Activated CD8-positive, alpha-beta memory T cell treated with anti-CD3 and anti-CD28 coated beads, Interleukin-2, amount 50 U/mL, for 1 hour (primary cell): Measurements from ENCODE around the gene ZFYVE28.
"Not testable (repeated sequence)": the region's sequence is repeated elsewhere in the genome, so short reads cannot be mapped to it uniquely, and the experiment has no call there.

Source experiments
- DNase-seq: peaks from one replicate; pipeline ENCODE4 v3.0.0-alpha.2; 2020; ENCODE audit errors: extremely low read depth

ZFYVE28 gene

GRCh38 chr4:2289955-2290333 lies 128.5 kb downstream of the ZFYVE28 start:
- DNase-seq, result no peak

GRCh38 chr4:2289311-2289954 lies 129.0 kb downstream of the ZFYVE28 start:
- DNase-seq, result no peak

DNA sequence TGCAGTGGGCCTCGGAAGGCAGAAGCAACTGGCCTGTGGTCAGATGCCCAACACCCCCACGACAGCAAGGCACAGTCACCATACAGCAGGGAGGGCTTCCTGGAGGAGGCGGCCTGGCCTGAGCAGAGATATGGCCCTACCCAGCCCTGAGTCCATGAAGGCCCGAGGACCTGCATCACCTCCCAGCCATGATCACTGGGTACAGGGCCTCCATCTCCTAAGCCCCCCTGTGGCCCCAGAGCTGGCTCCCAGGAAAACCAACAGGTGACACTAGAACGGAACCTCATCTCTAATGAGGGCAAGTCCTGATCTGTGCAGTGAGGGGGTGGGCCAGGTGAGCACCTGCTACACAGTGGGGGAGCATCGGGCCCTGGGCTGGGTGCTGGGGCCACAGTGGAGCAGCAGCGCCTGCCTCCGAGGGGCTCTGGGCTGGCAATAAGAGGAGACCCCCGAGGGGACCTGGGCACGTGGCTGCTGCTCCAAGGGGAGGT lies 130.3 kb downstream of the ZFYVE28 start:
- no peak for DNase-seq

- DNase-seq, result no peak
These were observed 130.9 kb downstream of the ZFYVE28 start for GRCh38 chr4:2287594-2287915.

DNA sequence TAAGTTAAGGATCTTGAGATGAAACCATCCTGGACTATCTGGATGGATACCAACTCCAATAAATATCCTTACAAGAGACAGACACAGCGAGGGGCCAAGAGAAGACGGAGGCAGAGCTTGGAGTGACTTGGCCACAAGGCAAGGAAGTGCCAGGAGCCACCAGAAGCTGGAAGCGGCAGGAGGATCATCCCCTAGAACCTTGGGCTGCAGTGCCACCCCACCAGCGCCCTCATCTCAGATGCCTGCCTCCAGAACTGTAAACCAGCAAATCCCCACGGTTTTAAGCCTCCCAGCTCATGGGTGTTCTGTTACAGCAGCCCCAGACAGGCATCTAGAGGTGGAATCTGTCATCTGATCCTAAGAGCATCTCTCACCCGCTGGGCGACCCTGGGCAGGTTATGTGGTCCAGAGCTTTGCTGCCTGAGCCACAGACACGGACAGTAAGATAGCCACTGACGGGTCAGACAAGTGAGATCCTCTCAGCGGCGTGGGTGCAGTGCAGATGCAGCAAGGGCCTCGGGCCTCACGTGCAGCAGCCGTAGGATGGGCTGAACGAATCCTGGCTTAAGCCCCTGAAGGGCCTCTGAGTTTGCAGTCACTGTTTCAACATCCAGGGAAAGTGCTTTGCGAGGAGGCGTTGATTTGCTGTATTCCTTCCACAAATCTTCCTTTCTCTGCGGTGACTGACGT lies 131.4 kb downstream of the ZFYVE28 start:
- DNase-seq, result no peak

DNA sequence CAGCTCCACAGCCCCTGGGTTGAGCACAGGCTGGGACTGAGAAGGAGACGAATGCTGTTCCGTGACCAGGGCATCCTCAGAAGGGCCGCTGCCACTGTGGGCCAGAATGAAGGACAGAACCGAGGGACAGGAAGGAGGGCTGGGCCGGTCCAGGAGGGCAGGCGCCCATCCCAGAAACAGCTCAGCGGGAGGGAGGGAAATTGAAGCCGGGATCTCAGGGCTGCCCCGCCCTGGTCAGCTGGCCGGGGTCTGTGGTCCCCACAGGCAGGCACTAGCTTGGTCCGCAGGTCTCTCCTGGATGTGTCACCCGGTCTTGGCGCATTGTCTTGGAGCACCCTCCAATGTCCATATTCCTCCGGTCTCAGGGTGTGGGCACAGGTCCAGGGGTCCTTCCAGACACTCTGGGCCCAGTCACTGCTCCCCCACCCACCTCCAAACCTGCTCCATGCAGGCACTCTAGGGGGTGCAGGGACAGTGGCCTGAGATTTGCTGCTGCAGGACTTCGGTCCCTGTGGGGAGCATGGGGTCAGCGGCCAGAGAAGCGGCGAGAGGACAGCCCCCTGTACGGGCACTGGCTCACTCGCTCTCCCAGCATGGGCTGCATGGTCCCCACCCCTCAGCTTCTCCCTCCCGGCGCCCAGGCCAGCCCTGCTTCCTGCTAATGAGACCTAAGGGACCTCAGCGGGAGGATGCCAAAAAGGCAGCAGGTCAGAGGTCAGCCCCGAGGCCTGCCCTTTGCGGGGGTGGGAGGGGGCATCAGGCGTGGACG lies 132.6 kb downstream of the ZFYVE28 start:
- no peak for DNase-seq

GRCh38 chr4:2284934-2285612 lies 133.4 kb downstream of the ZFYVE28 start:
- DNase-seq, result no peak

DNA sequence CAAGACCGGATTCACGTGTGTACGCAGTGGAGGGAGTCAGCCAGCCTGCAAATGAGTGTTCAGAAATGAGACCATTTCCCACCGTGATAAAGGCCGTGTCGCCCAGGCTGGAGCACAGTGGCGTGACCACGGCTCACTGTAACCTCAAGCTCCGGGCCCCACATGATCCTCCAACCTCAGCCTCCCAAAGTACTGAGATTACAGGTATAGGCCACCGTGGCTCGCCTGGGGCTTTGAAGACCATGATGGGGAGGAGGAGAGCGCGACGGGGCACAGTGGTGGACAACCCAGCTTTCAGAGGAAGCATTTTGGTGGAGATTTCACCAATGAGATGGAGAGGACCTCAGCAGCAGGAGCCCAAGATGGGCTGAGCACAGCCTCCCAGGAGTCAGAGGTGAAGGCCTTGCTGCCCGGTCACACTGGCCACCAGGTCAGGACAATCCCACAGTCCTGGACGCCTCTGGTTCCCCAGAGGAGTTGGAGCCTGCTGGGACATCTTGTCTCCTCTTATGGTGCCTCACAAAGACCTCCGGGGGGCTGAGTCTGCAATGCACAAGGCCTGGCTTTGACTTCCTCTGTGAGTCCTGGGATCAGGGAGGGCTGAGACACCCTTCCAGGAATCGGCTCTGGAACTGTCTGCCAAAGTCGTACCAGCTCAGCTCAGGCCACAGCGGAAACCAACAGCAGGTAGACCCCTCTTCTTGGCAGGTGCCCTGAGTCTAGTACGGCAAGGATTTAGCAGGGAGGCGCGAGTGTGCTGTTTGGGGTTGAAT lies 134.1 kb downstream of the ZFYVE28 start:
- no peak for DNase-seq

- no peak for DNase-seq
These were observed 135.2 kb downstream of the ZFYVE28 start for GRCh38 chr4:2283199-2283711.

DNA sequence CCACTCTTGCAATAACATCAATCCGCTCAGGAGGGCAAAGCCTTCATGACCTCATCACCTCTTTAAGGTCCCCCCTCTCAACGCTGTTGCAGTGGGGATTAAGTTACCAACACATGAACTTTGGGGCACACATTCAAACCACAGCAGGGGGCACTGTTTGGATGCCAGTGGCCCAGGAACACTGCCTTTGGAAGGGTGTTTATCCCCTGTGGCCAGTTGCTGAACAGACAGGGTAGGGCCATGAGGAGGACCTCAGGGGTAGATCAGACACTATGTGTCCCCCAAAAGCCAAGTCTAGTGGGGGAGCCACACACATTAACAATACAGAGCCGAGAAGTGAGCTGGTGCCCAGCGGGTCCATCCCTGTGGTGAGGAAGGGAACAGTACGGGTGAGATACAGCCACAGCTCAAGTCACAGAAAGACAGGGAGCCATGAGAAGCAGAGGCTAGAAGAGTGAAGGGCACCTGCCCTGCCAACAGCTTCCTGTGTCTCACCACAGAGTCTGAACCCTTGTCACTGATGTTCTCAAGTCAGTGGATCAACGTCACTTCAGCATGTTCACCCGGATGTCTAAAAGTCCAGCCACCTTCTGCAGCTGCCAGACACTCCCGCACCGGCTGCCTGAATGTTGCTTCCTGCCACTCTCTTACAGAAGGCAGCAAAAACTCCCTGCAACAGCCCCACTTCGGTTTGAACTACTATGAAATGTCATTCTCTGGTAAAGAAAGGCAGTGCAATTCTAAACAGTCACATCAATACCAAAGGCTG lies 136.7 kb downstream of the ZFYVE28 start:
- DNase-seq, result peak; percentile 90

GRCh38 chr4:2280531-2281300 lies 137.7 kb downstream of the ZFYVE28 start:
- DNase-seq, result no peak

DNA sequence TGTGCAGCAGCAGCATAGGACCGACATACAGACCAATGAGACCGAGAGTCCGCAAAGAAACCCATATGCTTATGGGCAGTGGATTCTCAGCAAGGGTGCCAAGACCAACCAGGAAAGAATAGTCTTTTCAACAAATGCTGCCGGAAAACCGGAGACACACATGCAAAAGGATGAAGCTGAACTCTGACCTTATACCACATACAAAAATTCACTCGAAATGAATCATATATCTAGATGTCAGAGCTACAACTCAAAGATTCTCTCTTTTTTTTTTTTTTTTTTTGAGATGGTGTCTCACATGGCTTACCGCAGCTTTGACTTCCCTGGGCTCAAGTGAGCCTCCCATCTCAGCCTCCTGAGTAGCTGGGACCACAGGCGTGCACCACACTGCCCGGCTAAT lies 140.5 kb downstream of the ZFYVE28 start:
- no peak for DNase-seq

- DNase-seq, result no peak
These were observed 141.7 kb downstream of the ZFYVE28 start for GRCh38 chr4:2276581-2277325.

DNA sequence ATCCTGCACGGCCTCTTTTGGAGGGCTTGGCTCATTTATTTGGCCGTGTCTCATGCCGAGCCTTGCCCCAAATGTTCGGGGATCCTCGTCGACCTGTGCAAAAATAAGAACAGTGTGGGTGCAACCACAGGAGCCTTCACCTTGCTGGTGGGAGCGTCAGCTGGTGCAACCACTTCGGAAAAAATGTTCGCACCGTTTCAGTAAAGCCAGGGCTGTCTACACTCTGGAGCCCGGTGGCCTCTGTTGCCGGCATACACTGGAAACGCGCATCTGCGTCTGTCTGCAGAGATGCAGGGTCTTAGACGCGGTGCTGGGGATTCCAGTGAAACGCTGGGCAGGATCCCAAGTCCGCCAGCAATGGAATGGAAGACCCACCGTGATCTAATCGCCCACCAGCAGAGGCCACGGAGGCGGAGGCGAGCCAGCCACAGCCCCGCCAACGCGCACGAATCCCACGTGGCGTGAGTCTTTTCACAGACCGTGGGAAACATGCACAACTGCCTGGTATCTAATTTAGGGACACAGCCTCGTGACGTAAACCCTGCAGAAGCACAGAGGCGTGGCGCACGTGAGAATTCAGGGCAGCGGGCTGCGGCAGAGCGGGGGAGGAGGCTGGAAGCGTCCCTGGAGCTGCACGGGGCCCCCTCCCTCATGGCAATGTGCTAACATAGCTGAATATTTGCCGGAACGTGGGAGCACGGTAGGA lies 142.7 kb downstream of the ZFYVE28 start:
- DNase-seq, result no peak

GRCh38 chr4:2275044-2275397 lies 143.4 kb downstream of the ZFYVE28 start:
- DNase-seq, result not testable (repeated sequence)

GRCh38 chr4:2274320-2275043 lies 144.0 kb downstream of the ZFYVE28 start:
- DNase-seq, result no peak

DNA sequence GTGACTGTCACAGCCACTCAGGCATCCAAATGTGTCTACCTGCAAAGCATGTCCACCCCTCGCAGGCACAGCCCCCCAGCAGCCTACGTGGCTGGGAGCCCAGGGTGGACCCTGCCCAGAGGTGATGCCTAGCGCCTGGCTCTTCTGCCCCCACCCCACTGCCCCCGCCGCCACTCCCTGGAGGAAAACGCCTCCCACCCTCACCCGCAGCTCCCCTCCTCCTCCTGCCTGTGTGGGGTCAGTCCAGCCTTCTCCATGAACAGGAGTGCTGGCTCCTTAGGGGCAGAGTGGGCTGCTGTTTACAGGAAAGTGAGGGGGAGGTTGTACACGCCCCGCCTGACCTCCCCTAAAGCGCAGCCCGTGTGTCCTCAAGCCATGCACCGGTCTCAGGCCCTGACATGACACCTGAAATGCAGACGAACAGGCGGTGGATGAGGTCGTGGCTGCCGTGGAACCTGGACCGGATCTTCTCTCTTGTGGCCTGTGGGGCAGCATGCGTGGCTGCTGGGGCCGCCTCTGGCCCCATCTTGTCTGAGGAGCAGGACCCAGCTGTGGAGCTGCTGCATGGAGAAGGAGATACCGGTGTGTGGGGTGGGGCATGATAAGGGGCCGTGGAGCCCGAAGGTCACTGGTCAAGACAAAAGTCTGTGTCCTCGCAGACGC lies 144.7 kb downstream of the ZFYVE28 start:
- no peak for DNase-seq
